ENCODE data around the gene IMMP2L. TPM values are rescaled to one million over a fixed set of nuclear protein-coding genes. Genes with fewer than 3 reads are reported as not detected.

The IMMP2L gene
- polyA plus RNA-seq, 1 experiment, result 5.8 TPM

- POLR2A ChIA-PET, result no interaction called here
- CTCF ChIA-PET, result no interaction called here
- no peak overlapping the region for H3K4me3 ChIP-seq (ENCODE audit: low read depth, low read length)
- H3K36me3 ChIP-seq (ENCODE audit: control insufficient read depth, insufficient read depth, low read length), result no peaks in the 10 kb centered on the region
- no peak for TF ChIP-seq CTCF (IDR thresholded peaks at IDR 0.05; ENCODE audit: insufficient read depth, low read depth, low read length)
- H3K27me3 ChIP-seq (ENCODE audit: control insufficient read depth, insufficient read depth, low read length), result no peaks in the 10 kb centered on the region
- no peak for DNase-seq (ENCODE audit: low read depth)
Measured at GRCh38 chr7:110801502-110801901, 760.8 kb downstream of the IMMP2L start.

GRCh38 chr7:110800984-110801383 lies 761.3 kb downstream of the IMMP2L start:
- CTCF ChIA-PET, result no interaction called here
- TF ChIP-seq CTCF (IDR thresholded peaks at IDR 0.05; ENCODE audit: insufficient read depth, low read depth, low read length), result no peak
- Histone ChIP-seq H3K4me3 (ENCODE audit: low read depth, low read length) (no peak overlapping the region), H3K27me3 (ENCODE audit: control insufficient read depth, insufficient read depth, low read length) (no peaks in the 10 kb centered on the region), H3K36me3 (ENCODE audit: control insufficient read depth, insufficient read depth, low read length) (no peaks in the 10 kb centered on the region)
- POLR2A ChIA-PET, result no interaction called here
- DNase-seq (ENCODE audit: low read depth), result no peak

- Histone ChIP-seq H3K4me3 (ENCODE audit: low read depth, low read length) (no peak overlapping the region), H3K27me3 (ENCODE audit: control insufficient read depth, insufficient read depth, low read length) (no peaks in the 10 kb centered on the region), H3K36me3 (ENCODE audit: control insufficient read depth, insufficient read depth, low read length) (no peaks in the 10 kb centered on the region)
- ChIA-PET CTCF (interaction anchor here (0.6 kb wide), 1 partner anchor 70 kb away, joined by 3 read pairs; no protein-coding TSS in a partner anchor), POLR2A (no interaction called here)
- no peak for DNase-seq (ENCODE audit: low read depth)
- no peak for TF ChIP-seq CTCF (IDR thresholded peaks at IDR 0.05; ENCODE audit: insufficient read depth, low read depth, low read length)
Measured at GRCh38 chr7:110797656-110798055, 764.6 kb downstream of the IMMP2L start.

- CTCF ChIA-PET, result no interaction called here
- Histone ChIP-seq H3K27me3 (ENCODE audit: control insufficient read depth, insufficient read depth, low read length) (no peaks in the 10 kb centered on the region), H3K4me3 (ENCODE audit: low read depth, low read length) (no peak overlapping the region), H3K36me3 (ENCODE audit: control insufficient read depth, insufficient read depth, low read length) (no peaks in the 10 kb centered on the region)
- DNase-seq (ENCODE audit: low read depth), result no peak
- POLR2A ChIA-PET, result no interaction called here
- TF ChIP-seq CTCF (IDR thresholded peaks at IDR 0.05; ENCODE audit: insufficient read depth, low read depth, low read length), result no peak
Measured at GRCh38 chr7:110790992-110791391, 771.3 kb downstream of the IMMP2L start.

- no peak for DNase-seq (ENCODE audit: low read depth)
- POLR2A ChIA-PET, result no interaction called here
- H3K36me3 ChIP-seq (ENCODE audit: control insufficient read depth, insufficient read depth, low read length), result no peaks in the 10 kb centered on the region
- CTCF ChIA-PET, result no interaction called here
- H3K4me3 ChIP-seq (ENCODE audit: low read depth, low read length), result no peak overlapping the region
- no peak for TF ChIP-seq CTCF (IDR thresholded peaks at IDR 0.05; ENCODE audit: insufficient read depth, low read depth, low read length)
- no peaks in the 10 kb centered on the region for H3K27me3 ChIP-seq (ENCODE audit: control insufficient read depth, insufficient read depth, low read length)
Measured at GRCh38 chr7:110786328-110786965, 775.8 kb downstream of the IMMP2L start.
